A673 (cell line): Measurements from ENCODE around the gene MAP3K9. TPM values are rescaled to one million over a fixed set of nuclear protein-coding genes. Genes with fewer than 3 reads are reported as not detected.

Experiments used
- BruUV-seq: library from RNA; stranded (reverse); fragments of 400-500 nt; replicated peaks from 2 replicates; lab custom pipeline; 2021; lab: Mats Ljungman, UMichigan
- CTCF ChIA-PET: fragments of 300-600 bp; sonication (Branson Sonifier 250); formaldehyde crosslinking; loops from one replicate; lab custom pipeline; 2022; ENCODE audit warnings: antibody characterized with exemption; lab: Charles Lee
- POLR2A ChIA-PET: fragments of 300-600 bp; sonication (Branson Sonifier 250); formaldehyde crosslinking; loops from one replicate; lab custom pipeline; 2022; ENCODE audit warnings: antibody characterized with exemption; ENCODE audit not compliant: low non-redundant PET; lab: Charles Lee
- DNase-seq: peaks from one replicate; pipeline ENCODE4 v3.0.0-alpha.2; 2015; ENCODE audit warnings: low spot score
- H3K27ac ChIP-seq: fragments of 200-600 bp; sonication (generic); 2 replicates; pipeline ENCODE4 v1.5.1; 2016; ENCODE audit warnings: mixed run types, low read depth, mild to moderate bottlenecking, mixed read lengths, antibody characterized with exemption, low read length; ENCODE audit not compliant: poor library complexity, severe bottlenecking
- H3K27me3 ChIP-seq: fragments of 200-600 bp; sonication (generic); replicated peaks from 2 replicates; pipeline ENCODE4 v1.6.1; 2017; ENCODE audit warnings: mixed run types, low read depth, mild to moderate bottlenecking, mixed read lengths, antibody characterized with exemption, low read length; ENCODE audit not compliant: insufficient read depth, poor library complexity
- H3K36me3 ChIP-seq: fragments of 200-600 bp; sonication (generic); 2 replicates; pipeline ENCODE4 v1.6.1; 2016; ENCODE audit warnings: mixed run types, mild to moderate bottlenecking, mixed read lengths, antibody characterized with exemption, low read length; ENCODE audit not compliant: insufficient read depth, poor library complexity, severe bottlenecking
- H3K4me1 ChIP-seq: fragments of 200-600 bp; sonication (generic); 2 replicates; pipeline ENCODE4 v1.6.1; 2017; ENCODE audit warnings: mixed run types, mild to moderate bottlenecking, mixed read lengths, antibody characterized with exemption, low read length; ENCODE audit not compliant: insufficient read depth, poor library complexity, severe bottlenecking
- H3K4me3 ChIP-seq: fragments of 200-600 bp; sonication (generic); 2 replicates; pipeline ENCODE4 v1.5.1; 2016; ENCODE audit warnings: low read depth, mixed run types, mild to moderate bottlenecking, mixed read lengths, low read length; ENCODE audit not compliant: poor library complexity, severe bottlenecking
- H3K9me3 ChIP-seq: fragments of 200-600 bp; sonication (generic); 2 replicates; pipeline ENCODE4 v1.6.1; 2016; ENCODE audit warnings: mixed run types, low read depth, mild to moderate bottlenecking, mixed read lengths, antibody characterized with exemption, low read length; ENCODE audit not compliant: poor library complexity, severe bottlenecking
- EZH2 ChIP-seq: fragments of 200-600 bp; sonication (generic); IDR thresholded peaks from 2 replicates; pipeline ENCODE4 v1.6.1; 2017; ENCODE audit warnings: borderline replicate concordance, low read depth, mild to moderate bottlenecking, mixed read lengths, antibody characterized with exemption, low read length; ENCODE audit not compliant: poor library complexity, severe bottlenecking
- intact Hi-C: fragments of 100-400 bp; cut with micrococcal nuclease; formaldehyde crosslinking; loops from one replicate; pipeline ENCODE4 v1.10.0; 2022; ENCODE audit not compliant: unreplicated experiment
- total RNA-seq: library from RNA; stranded (reverse); gene quantifications from 2 replicates; pipeline ENCODE4 v1.2.3, GENCODE V29; 2021
- TF ChIP-seq, protein P1 (sequence below): fragments of 300-800, 200-600 bp; sonication (generic); conservative IDR thresholded peaks from 2 replicates; pipeline ENCODE4 v1.5.1; 2017; ENCODE audit warnings: low read depth, mild to moderate bottlenecking, antibody characterized with exemption, low read length, moderate library complexity, mixed read lengths

MAP3K9 gene
- total RNA-seq, 1 experiment from 2014 or later, result 5.4 TPM

DNA sequence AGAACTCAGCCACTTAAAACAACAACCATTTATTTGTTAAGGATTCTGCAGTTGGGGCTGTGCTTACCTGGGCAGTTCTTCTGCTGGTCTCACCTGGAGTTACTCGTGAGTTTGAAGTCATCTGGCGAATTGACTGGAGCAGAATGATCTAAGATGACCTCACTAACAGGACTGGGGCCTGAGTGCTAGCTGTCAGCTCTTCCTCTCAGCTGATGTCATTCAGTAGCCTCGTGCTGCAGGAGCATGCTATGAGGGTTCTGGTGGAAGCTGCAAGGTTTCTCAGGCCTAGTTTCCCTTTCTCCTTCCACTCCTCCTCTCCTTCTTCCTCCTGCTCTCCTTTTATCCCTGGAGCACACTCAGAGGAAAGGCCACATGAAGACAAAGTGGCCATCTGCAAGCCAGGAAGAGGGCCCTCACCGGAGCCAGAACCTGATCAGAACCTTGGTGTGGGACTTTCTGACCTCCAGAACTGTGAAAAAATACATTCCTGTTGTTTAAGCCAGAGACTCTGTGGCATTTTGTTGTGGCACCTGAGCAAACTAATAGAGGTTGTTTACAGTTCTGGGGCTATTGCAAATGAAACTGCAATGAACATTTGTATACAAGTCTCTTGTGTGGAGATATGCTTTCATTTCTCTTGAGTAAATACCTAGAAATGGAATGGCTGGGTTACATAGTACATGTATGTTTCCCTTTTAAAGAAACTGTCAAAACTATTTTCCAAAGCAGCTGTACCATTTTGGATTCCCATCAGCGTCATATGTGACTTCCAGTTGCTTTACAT is 21.9 kb upstream of the MAP3K9 start:
- ChIA-PET POLR2A (no interaction called here), CTCF (no interaction called here)
- Histone ChIP-seq H3K27me3 (no peaks in the 10 kb centered on the region), H3K4me3 (no peak overlapping the region), H3K4me1 (no peaks in the 10 kb centered on the region), H3K27ac (no peak overlapping the region), H3K9me3 (no peaks in the 10 kb centered on the region), H3K36me3 (no peaks in the 10 kb centered on the region)
- DNase-seq, result no peak
- intact Hi-C loops, result no loop called here
- BruUV-seq, result no TSS peak
- TF ChIP-seq EZH2, result no peak
- TF ChIP-seq, protein P1, sequence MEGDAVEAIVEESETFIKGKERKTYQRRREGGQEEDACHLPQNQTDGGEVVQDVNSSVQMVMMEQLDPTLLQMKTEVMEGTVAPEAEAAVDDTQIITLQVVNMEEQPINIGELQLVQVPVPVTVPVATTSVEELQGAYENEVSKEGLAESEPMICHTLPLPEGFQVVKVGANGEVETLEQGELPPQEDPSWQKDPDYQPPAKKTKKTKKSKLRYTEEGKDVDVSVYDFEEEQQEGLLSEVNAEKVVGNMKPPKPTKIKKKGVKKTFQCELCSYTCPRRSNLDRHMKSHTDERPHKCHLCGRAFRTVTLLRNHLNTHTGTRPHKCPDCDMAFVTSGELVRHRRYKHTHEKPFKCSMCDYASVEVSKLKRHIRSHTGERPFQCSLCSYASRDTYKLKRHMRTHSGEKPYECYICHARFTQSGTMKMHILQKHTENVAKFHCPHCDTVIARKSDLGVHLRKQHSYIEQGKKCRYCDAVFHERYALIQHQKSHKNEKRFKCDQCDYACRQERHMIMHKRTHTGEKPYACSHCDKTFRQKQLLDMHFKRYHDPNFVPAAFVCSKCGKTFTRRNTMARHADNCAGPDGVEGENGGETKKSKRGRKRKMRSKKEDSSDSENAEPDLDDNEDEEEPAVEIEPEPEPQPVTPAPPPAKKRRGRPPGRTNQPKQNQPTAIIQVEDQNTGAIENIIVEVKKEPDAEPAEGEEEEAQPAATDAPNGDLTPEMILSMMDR, result no peak

DNA sequence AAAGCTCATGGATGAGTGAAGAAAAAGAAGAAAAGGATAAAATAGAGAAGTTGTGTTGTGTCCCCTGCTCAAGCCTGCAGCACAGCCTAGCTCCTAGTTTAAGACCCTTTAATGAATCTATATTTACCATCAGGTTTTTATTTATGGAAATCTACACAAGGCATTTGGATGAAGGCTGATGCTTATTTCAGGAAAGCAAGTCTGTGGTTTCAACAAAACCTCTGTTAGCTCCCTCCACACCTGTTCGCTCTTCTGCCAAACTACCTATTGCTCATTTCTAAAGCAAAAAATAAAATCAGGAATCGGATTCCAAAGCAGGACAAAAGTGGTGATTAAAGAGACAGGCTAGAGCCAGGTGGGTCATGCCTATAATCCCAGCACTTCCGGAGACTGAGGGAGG is 18.9 kb upstream of the MAP3K9 start:
- BruUV-seq, result no TSS peak
- CTCF ChIA-PET, result no interaction called here
- intact Hi-C loops, result no loop called here
- Histone ChIP-seq H3K4me3 (no peak overlapping the region), H3K27me3 (no peaks in the 10 kb centered on the region), H3K4me1 (no peaks in the 10 kb centered on the region), H3K36me3 (no peaks in the 10 kb centered on the region), H3K27ac (no peak overlapping the region), H3K9me3 (no peaks in the 10 kb centered on the region)
- POLR2A ChIA-PET, result no interaction called here
- TF ChIP-seq EZH2, result no peak
- TF ChIP-seq, protein P1, result no peak
- no peak for DNase-seq

- Histone ChIP-seq H3K27me3 (no peaks in the 10 kb centered on the region), H3K9me3 (no peaks in the 10 kb centered on the region), H3K27ac (no peak overlapping the region), H3K36me3 (no peaks in the 10 kb centered on the region), H3K4me3 (no peak overlapping the region), H3K4me1 (peaks cover 3% of the 10 kb centered on the region)
- no peak for TF ChIP-seq EZH2
- TF ChIP-seq, protein P1, result no peak
- BruUV-seq, result no TSS peak
- intact Hi-C loops, result no loop called here
- POLR2A ChIA-PET, result no interaction called here
- DNase-seq, result no peak
- CTCF ChIA-PET, result interaction anchor here (0.7 kb wide), 1 partner anchor 80 kb away, joined by 3 read pairs; the partner anchor contains the start of gene PCNX1
Measured at GRCh38 chr14:70827752-70828151, 18.4 kb upstream of the MAP3K9 start.
